Kidney (tissue), 14 donors: Measurements from ENCODE around the gene FZD1. TPM values are rescaled to one million over a fixed set of nuclear protein-coding genes. Genes with fewer than 3 reads are reported as not detected.

Experiments
- DNase-seq, 5 donors: peaks; one replicate each; pipeline ENCODE4 v3.0.0-alpha.2; 2013 to 2020
- FAIRE-seq: peaks from 2 replicates; lab custom pipeline; 2012; peaks lifted over from hg19 to GRCh38; lab: Jason Lieb, UNC
- H3K27ac ChIP-seq, 2 donors: one replicate each; pipeline ENCODE4 v1.7.0; 2013; ENCODE audit warnings: low read depth in 2 of 2, low read length in 2 of 2, inconsistent platforms in 1 of 2
- H3K27me3 ChIP-seq: one replicate; pipeline ENCODE4 v1.7.1; 2013; ENCODE audit warnings: low read length, inconsistent platforms; ENCODE audit not compliant: control insufficient read depth, insufficient read depth
- H3K36me3 ChIP-seq, 3 donors: one replicate each; pipeline versions ENCODE4 v1.7.0 to v1.7.1; 2013; ENCODE audit warnings: low read length in 3 of 3, control low read depth in 1 of 3, inconsistent platforms in 1 of 3; ENCODE audit not compliant: insufficient read depth in 3 of 3, control insufficient read depth in 2 of 3
- H3K4me1 ChIP-seq, 3 donors: one replicate each; pipeline versions ENCODE4 v1.7.0 to v1.7.1; 2013; ENCODE audit warnings: low read length in 3 of 3, inconsistent platforms in 1 of 3, low read depth in 1 of 3; ENCODE audit not compliant: control insufficient read depth in 2 of 3, insufficient read depth in 2 of 3
- H3K4me3 ChIP-seq, 3 donors: one replicate each; pipeline versions ENCODE4 v1.7.0 to v1.8.1; 2013; ENCODE audit warnings: low read length in 3 of 3, control low read depth in 1 of 3, inconsistent platforms in 1 of 3
- H3K9ac ChIP-seq, 3 donors: one replicate each; pipeline versions ENCODE4 v1.7.0 to v1.7.1; 2013; ENCODE audit warnings: low read length in 3 of 3, control low read depth in 1 of 3, inconsistent platforms in 1 of 3
- H3K9me3 ChIP-seq, 3 donors: one replicate each; pipeline versions ENCODE4 v1.7.0 to v1.7.1; 2013; ENCODE audit warnings: low read length in 3 of 3, control low read depth in 1 of 3, inconsistent platforms in 1 of 3; ENCODE audit not compliant: control insufficient read depth in 2 of 3, insufficient read depth in 1 of 3
- intact Hi-C: fragments of 100-400 bp; cut with DNase I; formaldehyde crosslinking; loops from one replicate; pipeline ENCODE4 v1.11.1; 2022
- polyA plus RNA-seq: library from polyadenylated mRNA; stranded (reverse); fragments of 350-450 nt; fragmentation: Illumina TruSeq; extraction: RNeasy Lipid Tissue Mini Kit (QIAGEN cat#74804); gene quantifications from one replicate; pipeline ENCODE4 v1.2.3, GENCODE V29; 2014; ENCODE audit warnings: low read depth, low replicate concordance; ENCODE audit not compliant: insufficient read depth
- total RNA-seq: library from RNA; stranded (reverse); fragmentation: NEBNext Ultra II Directional; extraction: Animal tissue kit (Norgen Biotek cat#: 25700); gene quantifications from one replicate; pipeline ENCODE4 v1.2.1, GENCODE V29; 2021
- TF ChIP-seq, protein P1 (sequence below): IDR thresholded peaks from 3 replicates; pipeline ENCODE4 v1.5.1; 2012; ENCODE audit warnings: mild to moderate bottlenecking, moderate library complexity, borderline replicate concordance; ENCODE audit not compliant: insufficient read depth; ENCODE audit errors: extremely low read depth
- donor health status: control.
- donor health status: control.
- donor health status: control.
- donor health status: control.
- donor health status: control.
- donor health status: DM: yes; HTN: yes; CAD: no.
- donor health status: Normal renal cell carcinoma (clear cell type).

Gene FZD1
- total and polyA plus RNA-seq, 2 donors from 2014 or later = 8.6 to 34.8 TPM

- H3K27me3 ChIP-seq = no peaks in the 10 kb centered on the region
- H3K9me3 ChIP-seq = peaks cover 0 to 1% (median 0%) of the 10 kb centered on the region in 3 donors
- intact Hi-C loops = no loop called here
- no peaks in the 10 kb centered on the region for H3K4me1 ChIP-seq
- no peaks in the 10 kb centered on the region for H3K36me3 ChIP-seq
- FAIRE-seq = no peak
- no peak overlapping the region for H3K9ac ChIP-seq
- TF ChIP-seq, protein P1, sequence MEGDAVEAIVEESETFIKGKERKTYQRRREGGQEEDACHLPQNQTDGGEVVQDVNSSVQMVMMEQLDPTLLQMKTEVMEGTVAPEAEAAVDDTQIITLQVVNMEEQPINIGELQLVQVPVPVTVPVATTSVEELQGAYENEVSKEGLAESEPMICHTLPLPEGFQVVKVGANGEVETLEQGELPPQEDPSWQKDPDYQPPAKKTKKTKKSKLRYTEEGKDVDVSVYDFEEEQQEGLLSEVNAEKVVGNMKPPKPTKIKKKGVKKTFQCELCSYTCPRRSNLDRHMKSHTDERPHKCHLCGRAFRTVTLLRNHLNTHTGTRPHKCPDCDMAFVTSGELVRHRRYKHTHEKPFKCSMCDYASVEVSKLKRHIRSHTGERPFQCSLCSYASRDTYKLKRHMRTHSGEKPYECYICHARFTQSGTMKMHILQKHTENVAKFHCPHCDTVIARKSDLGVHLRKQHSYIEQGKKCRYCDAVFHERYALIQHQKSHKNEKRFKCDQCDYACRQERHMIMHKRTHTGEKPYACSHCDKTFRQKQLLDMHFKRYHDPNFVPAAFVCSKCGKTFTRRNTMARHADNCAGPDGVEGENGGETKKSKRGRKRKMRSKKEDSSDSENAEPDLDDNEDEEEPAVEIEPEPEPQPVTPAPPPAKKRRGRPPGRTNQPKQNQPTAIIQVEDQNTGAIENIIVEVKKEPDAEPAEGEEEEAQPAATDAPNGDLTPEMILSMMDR = no peak
- no peak overlapping the region for H3K27ac ChIP-seq
- H3K4me3 ChIP-seq = no peak overlapping the region
- no peak for DNase-seq
These were observed 46.7 kb downstream of the FZD1 start for GRCh38 chr7:91310830-91311460.

- FAIRE-seq = no peak
- intact Hi-C loops = no loop called here
These were observed 47.6 kb downstream of the FZD1 start for GRCh38 chr7:91311839-91312238.

DNA sequence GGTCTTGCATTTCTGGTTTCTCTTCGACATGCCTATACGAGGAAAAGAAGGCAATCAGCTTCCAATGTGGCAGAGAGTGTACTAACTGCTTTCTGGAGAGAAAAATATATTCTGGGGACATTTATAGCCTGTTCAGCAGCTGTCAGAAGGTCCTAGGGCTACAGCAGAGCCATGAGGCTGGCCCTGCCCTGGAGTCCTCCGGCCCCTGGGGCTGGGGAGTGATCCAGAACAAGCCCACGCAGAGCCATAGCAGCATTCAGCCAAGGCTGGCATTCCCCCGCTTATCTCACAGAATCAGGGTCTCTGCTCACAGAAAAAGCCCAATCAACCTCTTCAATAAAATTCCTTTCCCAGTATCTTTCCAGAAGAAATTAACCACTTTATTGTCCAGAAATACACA is 48.9 kb downstream of the FZD1 start:
- no peak overlapping the region for H3K4me3 ChIP-seq
- H3K27me3 ChIP-seq = no peaks in the 10 kb centered on the region
- TF ChIP-seq, protein P1 = no peak
- H3K36me3 ChIP-seq = no peaks in the 10 kb centered on the region
- FAIRE-seq (no peak), DNase-seq (no peak)
- H3K4me1 ChIP-seq = no peaks in the 10 kb centered on the region
- no peaks in the 10 kb centered on the region for H3K9me3 ChIP-seq
- no peak overlapping the region for H3K9ac ChIP-seq
- intact Hi-C loops = no loop called here
- no peak overlapping the region for H3K27ac ChIP-seq

More at GRCh38 chr7:91311839-91312238, 47.6 kb downstream of the FZD1 start:
- no peak overlapping the region for H3K9ac ChIP-seq
- peaks cover 0 to 1% (median 0%) of the 10 kb centered on the region in 3 donors for H3K9me3 ChIP-seq
- no peaks in the 10 kb centered on the region for H3K27me3 ChIP-seq
- no peaks in the 10 kb centered on the region for H3K36me3 ChIP-seq
- H3K4me1 ChIP-seq = no peaks in the 10 kb centered on the region
- DNase-seq = no peak
- no peak overlapping the region for H3K4me3 ChIP-seq
- no peak overlapping the region for H3K27ac ChIP-seq
- TF ChIP-seq, protein P1 = no peak
